Activated CD8-positive, alpha-beta T cell treated with anti-CD3 and anti-CD28 coated beads for 36 hours (primary cell): ENCODE measurements around the gene BAD. TPM values are rescaled to one million over a fixed set of nuclear protein-coding genes. Genes with fewer than 3 reads are reported as not detected.

Experiments used
- ATAC-seq: fragments of 200-7000 bp; cut with Tn5 transposase; one replicate; pipeline ENCODE4 v1.10.0; 2021; ENCODE audit warnings: mild to moderate bottlenecking, moderate library complexity
- CTCF ChIA-PET: fragments of 350-600 bp; sonication (Branson Sonifier 250); formaldehyde crosslinking; loops from one replicate; lab custom pipeline; 2021; ENCODE audit warnings: antibody characterized with exemption; lab: Charles Lee
- POLR2A ChIA-PET: fragments of 350-600 bp; sonication (Branson Sonifier 250); formaldehyde crosslinking; loops from one replicate; lab custom pipeline; 2021; ENCODE audit warnings: antibody characterized with exemption; lab: Charles Lee
- DNase-seq: peaks from one replicate; pipeline ENCODE4 v3.0.0-alpha.2; 2020
- H3K27ac Mint-ChIP-seq: one replicate; pipeline ENCODE4 v1.8.0; 2021; ENCODE audit warnings: mild to moderate bottlenecking, mixed read lengths
- H3K27me3 Mint-ChIP-seq: one replicate; pipeline ENCODE4 v1.8.0; 2021; ENCODE audit warnings: mixed read lengths
- H3K36me3 Mint-ChIP-seq: one replicate; pipeline ENCODE4 v1.8.0; 2021; ENCODE audit warnings: low read depth, mixed read lengths
- H3K4me1 Mint-ChIP-seq: one replicate; pipeline ENCODE4 v1.8.0; 2021; ENCODE audit warnings: low read depth, mixed read lengths
- H3K4me3 Mint-ChIP-seq: one replicate; pipeline ENCODE4 v1.8.0; 2021; ENCODE audit warnings: mild to moderate bottlenecking, moderate library complexity, mixed read lengths
- H3K9me3 Mint-ChIP-seq: one replicate; pipeline ENCODE4 v1.8.0; 2021; ENCODE audit warnings: mixed read lengths
- CTCF ChIP-seq: fragments of 200-600 bp; IDR thresholded peaks from one replicate; pipeline ENCODE4 v1.8.0; 2022; ENCODE audit warnings: antibody characterized with exemption, mild to moderate bottlenecking
- intact Hi-C: fragments of 100-400 bp; cut with micrococcal nuclease; formaldehyde crosslinking; loops from one replicate; pipeline ENCODE4 v1.10.0; 2022
- total RNA-seq, 2 experiments: library from RNA; stranded (reverse); gene quantifications; one replicate each; pipeline ENCODE4 v1.2.3, GENCODE V29; 2021

BAD gene
- total RNA-seq, 2 experiments from 2014 or later = 17.2 to 17.7 TPM

- intact Hi-C loops = loop anchor here (5.0 to 10.0 kb wide), 2 partner anchors 60 to 102 kb away; partner anchors contain the start of genes FKBP2 and PPP1R14B
- Mint-ChIP-seq H3K9me3 (no peaks in the 10 kb centered on the region), H3K4me1 (peaks cover 29% of the 10 kb centered on the region), H3K4me3 (peak overlapping the region; percentile 89), H3K36me3 (peaks cover 15% of the 10 kb centered on the region), H3K27me3 (peaks cover 18% of the 10 kb centered on the region), H3K27ac (peak overlapping the region; percentile 97)
- peak; percentile 87 for TF ChIP-seq CTCF
- POLR2A ChIA-PET = interaction anchor here (0.6 to 5.3 kb wide), 21 partner anchors 9 to 1463 kb away, joined by 3 to 55 read pairs (median 6); partner anchors contain the start of genes BAD, FERMT3, FKBP2 and PRDX5
- ATAC-seq (peak; percentile 38), DNase-seq (peak; percentile 99)
- CTCF ChIA-PET = interaction anchor here (0.8 to 6.0 kb wide), 28 partner anchors 9 to 384 kb away, joined by 3 to 111 read pairs (median 6); partner anchors contain the start of genes BAD, DNAJC4, FERMT3 and GPR137
These were observed 20.0 kb upstream of the BAD start for GRCh38 chr11:64304316-64305072.

- ChIA-PET CTCF (interaction anchor here (0.9 to 6.0 kb wide), 19 partner anchors 13 to 385 kb away, joined by 3 to 111 read pairs (median 9); partner anchors contain the start of genes BAD, DNAJC4, FERMT3 and GPR137), POLR2A (interaction anchor here (0.6 to 5.3 kb wide), 17 partner anchors 10 to 119 kb away, joined by 3 to 55 read pairs (median 5); partner anchors contain the start of genes FERMT3, FKBP2, PRDX5 and STIP1)
- H3K4me1 Mint-ChIP-seq = peaks cover 26% of the 10 kb centered on the region
- H3K4me3 Mint-ChIP-seq = peak overlapping the region; percentile 89
- DNase-seq (no peak), ATAC-seq (no peak)
- H3K27me3 Mint-ChIP-seq = peaks cover 20% of the 10 kb centered on the region
- intact Hi-C loops = loop anchor here (5.0 to 10.0 kb wide), 2 partner anchors 59 to 102 kb away; partner anchors contain the start of genes FKBP2 and PPP1R14B
- no peaks in the 10 kb centered on the region for H3K9me3 Mint-ChIP-seq
- H3K36me3 Mint-ChIP-seq = peaks cover 15% of the 10 kb centered on the region
- H3K27ac Mint-ChIP-seq = peak overlapping the region; percentile 97
- TF ChIP-seq CTCF = no peak
These were observed 19.5 kb upstream of the BAD start for GRCh38 chr11:64304032-64304315.

GRCh38 chr11:64303109-64304031 lies 18.9 kb upstream of the BAD start:
- no peak for DNase-seq
- H3K4me1 Mint-ChIP-seq = peaks cover 26% of the 10 kb centered on the region
- H3K4me3 Mint-ChIP-seq = peak overlapping the region; percentile 89
- no peak for TF ChIP-seq CTCF
- no peak for ATAC-seq
- H3K27ac Mint-ChIP-seq = peak overlapping the region; percentile 97
- ChIA-PET CTCF (interaction anchor here (1.0 to 6.0 kb wide), 17 partner anchors 13 to 385 kb away, joined by 3 to 111 read pairs (median 11); partner anchors contain the start of genes BAD, FERMT3, GPR137 and NUDT22), POLR2A (interaction anchor here (0.6 to 5.3 kb wide), 19 partner anchors 10 to 118 kb away, joined by 3 to 55 read pairs (median 5); partner anchors contain the start of genes BAD, FERMT3, GPR137 and PRDX5)
- intact Hi-C loops = loop anchor here (5.0 to 10.0 kb wide), 2 partner anchors 59 to 101 kb away; partner anchors contain the start of genes FKBP2 and PPP1R14B
- H3K36me3 Mint-ChIP-seq = peaks cover 15% of the 10 kb centered on the region
- H3K9me3 Mint-ChIP-seq = no peaks in the 10 kb centered on the region
- peaks cover 24% of the 10 kb centered on the region for H3K27me3 Mint-ChIP-seq

- ChIA-PET CTCF (interaction anchor here (0.8 to 5.3 kb wide), 27 partner anchors 9 to 300 kb away, joined by 3 to 111 read pairs (median 7); partner anchors contain the start of genes BAD, DNAJC4, FERMT3 and GPR137), POLR2A (interaction anchor here (0.8 to 5.3 kb wide), 6 partner anchors 17 to 94 kb away, joined by 3 to 55 read pairs (median 4); partner anchors contain the start of genes FERMT3, PRDX5 and TRMT112)
- Mint-ChIP-seq H3K9me3 (no peaks in the 10 kb centered on the region), H3K27ac (no peak within 1 kb of the TSS), H3K27me3 (peaks cover 56% of the 10 kb centered on the region), H3K4me1 (peaks cover 18% of the 10 kb centered on the region), H3K4me3 (peak within 1 kb of the TSS; percentile 57), H3K36me3 (no peaks in the 10 kb centered on the region)
- intact Hi-C loops = loop anchor here (5.0 to 10.0 kb wide), 2 partner anchors 55 to 98 kb away; partner anchors contain the start of genes FKBP2 and PPP1R14B
- ATAC-seq = no peak
- no peak for DNase-seq
- TF ChIP-seq CTCF = no peak
These were observed 15.6 kb upstream of the BAD start, which contains the start of gene CATSPERZ for GRCh38 chr11:64299847-64300648. TSS of gene CATSPERZ (plus strand) at chr11:64300358. CDS start at chr11:64300411, 53 bp downstream.
